A549 (cell line): ENCODE results near the gene ANTXR1. TPM values are rescaled to one million over a fixed set of nuclear protein-coding genes. Genes with fewer than 3 reads are reported as not detected.
A peak's percentile ranks its signal among the peaks of the same experiment; 100 is the strongest.

Experiments used
- ATAC-seq, 2 experiments: fragments of 200-7000 bp in 1 of 2; fragments of >200 bp in 1 of 2; cut with Nextera tagmentation in 1 of 2; cut with Tn5 transposase in 1 of 2; 3 replicates each; pipeline versions ENCODE4 v1.8.0 to v1.9.1; 2018 to 2020; ENCODE audit warnings: mild to moderate bottlenecking in 1 of 2, moderate library complexity in 1 of 2
- CTCF ChIA-PET: fragments of 300-600 bp; sonication (Branson Sonifier 250); formaldehyde crosslinking; extraction: SDS; loops from one replicate; lab custom pipeline; 2021; ENCODE audit warnings: antibody characterized with exemption, inconsistent platforms; lab: Yijun Ruan, JAX
- POLR2A ChIA-PET: fragments of 350-600 bp; formaldehyde crosslinking; extraction: SDS; loops from one replicate; lab custom pipeline; 2021; ENCODE audit warnings: antibody characterized with exemption, inconsistent platforms; lab: Yijun Ruan, JAX
- DNase-seq, 2 experiments: peaks; one replicate each; pipeline versions ENCODE4 v3.0.0 to v3.0.0-alpha.2; 2011 to 2016; ENCODE audit warnings: low read depth in 1 of 2, low spot score in 1 of 2
- FAIRE-seq: peaks from 2 replicates; lab custom pipeline; 2011; peaks lifted over from hg19 to GRCh38; lab: Jason Lieb, UNC
- H3K27ac ChIP-seq, 2 experiments: fragments of >200 bp; sonication (Bioruptor Twin); formaldehyde crosslinking; 3 replicates each; pipeline ENCODE4 v1.5.1; 2016 to 2017
- H3K4me1 ChIP-seq: fragments of >200 bp; sonication (Bioruptor Twin); formaldehyde crosslinking; 3 replicates; pipeline ENCODE4 v1.6.1; 2016
- H3K4me2 ChIP-seq: fragments of >200 bp; sonication (Bioruptor Twin); formaldehyde crosslinking; 3 replicates; pipeline ENCODE4 v1.6.1; 2016
- H3K4me3 ChIP-seq: fragments of >200 bp; sonication (Bioruptor Twin); formaldehyde crosslinking; 3 replicates; pipeline ENCODE4 v1.5.1; 2016
- H3K9me3 ChIP-seq: fragments of >200 bp; sonication (Bioruptor Twin); formaldehyde crosslinking; 3 replicates; pipeline ENCODE4 v1.6.1; 2016
- ATOH8 ChIP-seq: fragments of 250-450 bp; sonication (Bioruptor Pico); IDR thresholded peaks from 2 replicates; pipeline ENCODE4 v1.5.0; 2020; ENCODE audit warnings: low read depth, mild to moderate bottlenecking, moderate library complexity
- CBX8 ChIP-seq: fragments of 200-600 bp; sonication (generic); IDR thresholded peaks from 2 replicates; pipeline ENCODE4 v1.6.1; 2016
- CHD4 ChIP-seq: fragments of 200-600 bp; sonication (generic); IDR thresholded peaks from 2 replicates; pipeline ENCODE4 v1.6.1; 2016; ENCODE audit warnings: antibody characterized with exemption, mild to moderate bottlenecking, borderline replicate concordance
- CTCF ChIP-seq: fragments of >200 bp; sonication (Bioruptor Twin); formaldehyde crosslinking; IDR thresholded peaks from 3 replicates; pipeline ENCODE4 v1.5.1; 2016
- E2F6 ChIP-seq: IDR thresholded peaks from 2 replicates; pipeline ENCODE4 v1.6.1; 2012; ENCODE audit warnings: low read depth, borderline replicate concordance
- FOSB ChIP-seq: fragments of 250-450 bp; sonication (Bioruptor Pico); IDR thresholded peaks from 2 replicates; pipeline ENCODE4 v1.5.0; 2020; ENCODE audit warnings: mild to moderate bottlenecking, moderate library complexity
- FOSL2 ChIP-seq, 2 experiments: fragments of 450-650 bp in 1 of 2; fragments of >200 bp in 1 of 2; sonication (Bioruptor Twin) in 1 of 2; formaldehyde crosslinking; IDR thresholded peaks; 2 replicates each; pipeline versions ENCODE4 v1.5.0 to v1.6.1; 2016 to 2020; ENCODE audit warnings: mild to moderate bottlenecking in 1 of 2, moderate library complexity in 1 of 2
- GATA3 ChIP-seq: IDR thresholded peaks from 2 replicates; pipeline ENCODE4 v1.6.1; 2012; ENCODE audit warnings: borderline replicate concordance
- HOXB13 ChIP-seq: fragments of 250-450 bp; sonication (Bioruptor Pico); IDR thresholded peaks from 2 replicates; pipeline ENCODE4 v1.5.0; 2020; ENCODE audit warnings: low read depth, mild to moderate bottlenecking, moderate library complexity
- HOXB5 ChIP-seq: fragments of 250-450 bp; sonication (Bioruptor Pico); IDR thresholded peaks from 2 replicates; pipeline ENCODE4 v1.5.0; 2020; ENCODE audit warnings: mild to moderate bottlenecking, moderate library complexity
- KDM1A ChIP-seq: fragments of 200-600 bp; sonication (generic); IDR thresholded peaks from 2 replicates; pipeline ENCODE4 v1.6.1; 2016; ENCODE audit warnings: low read depth, mild to moderate bottlenecking
- MAFK ChIP-seq: fragments of 450-650 bp; IDR thresholded peaks from 2 replicates; pipeline ENCODE4 v1.6.1; 2014; ENCODE audit not compliant: partially characterized antibody
- NPAS2 ChIP-seq: fragments of 250-450 bp; sonication (Bioruptor Pico); IDR thresholded peaks from 2 replicates; pipeline ENCODE4 v1.8.0; 2022; ENCODE audit warnings: mild to moderate bottlenecking, moderate library complexity, borderline replicate concordance
- REST ChIP-seq: fragments of 200-600 bp; sonication (generic); IDR thresholded peaks from 2 replicates; pipeline ENCODE4 v1.6.1; 2016; ENCODE audit warnings: antibody characterized with exemption, mild to moderate bottlenecking, moderate library complexity
- RNF2 ChIP-seq: fragments of 200-600 bp; sonication (generic); IDR thresholded peaks from 2 replicates; pipeline ENCODE4 v1.6.1; 2016; ENCODE audit warnings: low read depth, mild to moderate bottlenecking, antibody characterized with exemption, moderate library complexity, borderline replicate concordance
- SREBF2 ChIP-seq: fragments of 450-650 bp; IDR thresholded peaks from 2 replicates; pipeline ENCODE4 v1.6.1; 2014; ENCODE audit warnings: mild to moderate bottlenecking, moderate library complexity
- ZC3H11A ChIP-seq: fragments of 450-650 bp; IDR thresholded peaks from 2 replicates; pipeline ENCODE4 v1.6.1; 2014; ENCODE audit warnings: antibody characterized with exemption, mild to moderate bottlenecking
- WGBS: methylation state at CpG from one replicate; pipeline ENCODE4 v1.1.6; 2017; ENCODE audit errors: missing lambda C conversion rate; 5-methylcytosine and 5-hydroxymethylcytosine counted together
- polyA plus RNA-seq, 4 experiments: library from polyadenylated mRNA; depleted of rRNA in 3 of 4; stranded (reverse); fragments of >200 nt; fragmentation: RNase III in 1 of 4; extraction: RNeasy Plus Mini Kit Qiagen cat#74134 plus additional on column Dnase treatment in 1 of 4; gene quantifications; 2 replicates in 3 of 4; 3 replicates in 1 of 4; pipeline ENCODE4 v1.2.3, GENCODE V29; 2011 to 2017
- TF ChIP-seq, protein P1 (sequence below): fragments of >200 bp; sonication (Bioruptor Twin); formaldehyde crosslinking; IDR thresholded peaks from 3 replicates; pipeline ENCODE4 v1.6.1; 2016
- TF ChIP-seq, protein P2 (sequence below): fragments of 450-650 bp; IDR thresholded peaks from 2 replicates; pipeline ENCODE4 v1.6.1; 2014; ENCODE audit warnings: antibody characterized with exemption
- TF ChIP-seq, protein P3 (sequence below): fragments of >200 bp; sonication (Bioruptor Twin); formaldehyde crosslinking; IDR thresholded peaks from 2 replicates; pipeline ENCODE4 v1.6.1; 2016

ANTXR1 gene
- polyA plus RNA-seq, 2 of the 4 experiments (the other 2 are of a cell fraction): 161 to 194 TPM

GRCh38 chr2:69217333-69218080 lies 204.5 kb downstream of the ANTXR1 start:
- no peak overlapping the region for H3K27ac ChIP-seq
- H3K9me3 ChIP-seq: no peaks in the 10 kb centered on the region
- WGBS: 90% methylated on average over 4 of the region's 4 CpGs
- POLR2A ChIA-PET: no interaction called here
- H3K4me2 ChIP-seq: no peak overlapping the region
- CTCF ChIA-PET: interaction anchor here (0.9 to 1.4 kb wide), 2 partner anchors 10 to 21 kb away, joined by 3 to 6 read pairs; no protein-coding TSS in a partner anchor
- TF ChIP-seq NPAS2 (CRISPR knock-in tag) (no peak), CBX8 (no peak), GATA3 (no peak), CHD4 (no peak), RNF2 (no peak), HOXB13 (no peak), KDM1A (no peak), ZC3H11A (no peak), FOSB (no peak), FOSL2 (IDR thresholded peaks at IDR 0.05) (no peak), FOSL2 (CRISPR knock-in tag; IDR thresholded peaks at IDR 0.05) (no peak), SREBF2 (no peak), MAFK (no peak)
- TF ChIP-seq, protein P1, sequence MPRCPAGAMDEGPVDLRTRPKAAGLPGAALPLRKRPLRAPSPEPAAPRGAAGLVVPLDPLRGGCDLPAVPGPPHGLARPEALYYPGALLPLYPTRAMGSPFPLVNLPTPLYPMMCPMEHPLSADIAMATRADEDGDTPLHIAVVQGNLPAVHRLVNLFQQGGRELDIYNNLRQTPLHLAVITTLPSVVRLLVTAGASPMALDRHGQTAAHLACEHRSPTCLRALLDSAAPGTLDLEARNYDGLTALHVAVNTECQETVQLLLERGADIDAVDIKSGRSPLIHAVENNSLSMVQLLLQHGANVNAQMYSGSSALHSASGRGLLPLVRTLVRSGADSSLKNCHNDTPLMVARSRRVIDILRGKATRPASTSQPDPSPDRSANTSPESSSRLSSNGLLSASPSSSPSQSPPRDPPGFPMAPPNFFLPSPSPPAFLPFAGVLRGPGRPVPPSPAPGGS: no peak
- TF ChIP-seq, all 56 proteins: peak for 0
- DNase-seq (no peak), ATAC-seq (no peak), FAIRE-seq (no peak)
- peaks cover 35% of the 10 kb centered on the region for H3K4me1 ChIP-seq
- H3K4me3 ChIP-seq: no peak overlapping the region

DNA sequence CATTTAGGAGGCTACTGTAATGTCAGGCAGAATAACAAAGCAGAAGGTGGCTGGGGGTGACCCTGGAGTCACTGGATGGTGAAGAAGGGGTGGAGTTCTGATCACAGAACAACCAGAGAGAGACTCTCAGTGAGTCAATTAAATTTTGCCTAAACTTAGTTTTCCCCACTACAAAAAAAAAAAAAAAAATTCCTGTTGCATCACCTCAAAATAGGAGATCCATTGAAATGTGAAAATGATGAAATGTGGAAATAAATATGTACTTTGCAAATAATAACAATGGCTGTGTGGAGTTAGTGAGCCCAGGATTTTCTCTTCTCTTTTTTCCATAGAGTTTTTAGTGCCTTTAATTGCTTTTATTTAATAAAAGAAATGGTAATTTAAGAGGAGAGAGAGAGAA lies 208.5 kb downstream of the ANTXR1 start:
- Histone ChIP-seq H3K4me3 (no peak overlapping the region), H3K4me2 (no peak overlapping the region), H3K4me1 (peaks cover 27% of the 10 kb centered on the region), H3K27ac (no peak overlapping the region), H3K9me3 (no peaks in the 10 kb centered on the region)
- DNase-seq (no peak), ATAC-seq (no peak), FAIRE-seq (no peak)
- POLR2A ChIA-PET: no interaction called here
- no peak for TF ChIP-seq CTCF
- CTCF ChIA-PET: interaction anchor here (3.6 kb wide), 1 partner anchor 86 kb away, joined by 16 read pairs; no protein-coding TSS in a partner anchor

GRCh38 chr2:69221960-69222751 lies 209.2 kb downstream of the ANTXR1 start:
- Histone ChIP-seq H3K9me3 (no peaks in the 10 kb centered on the region), H3K4me1 (peaks cover 22% of the 10 kb centered on the region; the same call in 2 of the 3 replicates), H3K27ac (peak overlapping the region in 1 of 2 experiments; percentile 11; a peak in 1 of 6 replicates), H3K4me3 (no peak overlapping the region), H3K4me2 (no peak overlapping the region)
- DNase-seq (no peak), ATAC-seq (no peak; a peak in 1 of 6 replicates), FAIRE-seq (no peak)
- 87% methylated on average over 6 of the region's 6 CpGs for WGBS
- ChIA-PET CTCF (interaction anchor here (1.1 to 3.6 kb wide), 3 partner anchors 15 to 209 kb away, joined by 3 to 16 read pairs (median 4); partner anchors contain the start of gene ANTXR1), POLR2A (no interaction called here)
- no peak for TF ChIP-seq ATOH8 (CRISPR knock-in tag)
- TF ChIP-seq E2F6: no peak
- TF ChIP-seq REST: no peak
- TF ChIP-seq, protein P2, sequence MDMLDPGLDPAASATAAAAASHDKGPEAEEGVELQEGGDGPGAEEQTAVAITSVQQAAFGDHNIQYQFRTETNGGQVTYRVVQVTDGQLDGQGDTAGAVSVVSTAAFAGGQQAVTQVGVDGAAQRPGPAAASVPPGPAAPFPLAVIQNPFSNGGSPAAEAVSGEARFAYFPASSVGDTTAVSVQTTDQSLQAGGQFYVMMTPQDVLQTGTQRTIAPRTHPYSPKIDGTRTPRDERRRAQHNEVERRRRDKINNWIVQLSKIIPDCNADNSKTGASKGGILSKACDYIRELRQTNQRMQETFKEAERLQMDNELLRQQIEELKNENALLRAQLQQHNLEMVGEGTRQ: no peak
- TF ChIP-seq, protein P3, sequence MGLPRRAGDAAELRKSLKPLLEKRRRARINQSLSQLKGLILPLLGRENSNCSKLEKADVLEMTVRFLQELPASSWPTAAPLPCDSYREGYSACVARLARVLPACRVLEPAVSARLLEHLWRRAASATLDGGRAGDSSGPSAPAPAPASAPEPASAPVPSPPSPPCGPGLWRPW: no peak
- TF ChIP-seq CHD4: no peak
- no peak for TF ChIP-seq HOXB5 (CRISPR knock-in tag)
